HCT116 (cell line): ENCODE results near the gene VIT.

ENCODE experiments used
- CEBPB ChIP-seq: IDR thresholded peaks from 2 replicates; pipeline ENCODE4 v1.6.1; 2012; ENCODE audit warnings: low read depth
- EGR1 ChIP-seq: IDR thresholded peaks from 2 replicates; pipeline ENCODE4 v1.6.1; 2012; ENCODE audit warnings: low read depth
- ELF1 ChIP-seq: IDR thresholded peaks from 2 replicates; pipeline ENCODE4 v1.6.1; 2012; ENCODE audit warnings: low read depth, borderline replicate concordance
- EZH2 ChIP-seq: fragments of 200-600 bp; sonication (generic); IDR thresholded peaks from 2 replicates; pipeline ENCODE4 v1.6.1; 2017; ENCODE audit warnings: antibody characterized with exemption, mixed run types
- FOSL1 ChIP-seq: IDR thresholded peaks from 2 replicates; pipeline ENCODE4 v1.6.1; 2012; ENCODE audit warnings: low read depth
- JUND ChIP-seq: IDR thresholded peaks from 2 replicates; pipeline ENCODE4 v1.6.1; 2012
- POLR2A ChIP-seq: IDR thresholded peaks from 2 replicates; pipeline ENCODE4 v1.7.0; 2011; ENCODE audit warnings: borderline replicate concordance; ENCODE audit not compliant: insufficient read depth, insufficient read length; ENCODE audit errors: extremely low read depth
- POLR2AphosphoS5 ChIP-seq: IDR thresholded peaks from 2 replicates; pipeline ENCODE4 v1.6.1; 2011; ENCODE audit warnings: mild to moderate bottlenecking, low read depth, low read length, moderate library complexity
- SIN3A ChIP-seq: IDR thresholded peaks from 2 replicates; pipeline ENCODE4 v1.6.1; 2012; ENCODE audit warnings: low read depth
- SRF ChIP-seq: IDR thresholded peaks from 2 replicates; pipeline ENCODE4 v1.6.1; 2012; ENCODE audit warnings: low read depth
- TCF7L2 ChIP-seq: IDR thresholded peaks from 2 replicates; pipeline ENCODE4 v1.7.0; 2011; ENCODE audit warnings: borderline replicate concordance, inconsistent platforms; ENCODE audit not compliant: insufficient read depth, insufficient read length; ENCODE audit errors: extremely low read depth
- YY1 ChIP-seq: IDR thresholded peaks from 2 replicates; pipeline ENCODE4 v1.6.1; 2011; ENCODE audit warnings: low read length, low read depth, moderate library complexity, mild to moderate bottlenecking; ENCODE audit not compliant: insufficient replicate concordance; ENCODE audit errors: extremely low read depth
- TF ChIP-seq, protein P1 (sequence below), 3 experiments: fragments of 200-600 bp in 1 of 3; sonication (generic) in 1 of 3; IDR thresholded peaks in 2 of 3; conservative IDR thresholded peaks in 1 of 3; 2 replicates each; pipeline ENCODE4 v1.5.1; 2012 to 2017; ENCODE audit warnings: low read depth in 2 of 3, low read length in 2 of 3, antibody characterized with exemption in 1 of 3, borderline replicate concordance in 1 of 3, control low read depth in 1 of 3, mild to moderate bottlenecking in 1 of 3, mixed read lengths in 1 of 3, mixed run types in 1 of 3, moderate library complexity in 1 of 3; ENCODE audit not compliant: insufficient read depth in 1 of 3
- TF ChIP-seq, protein P2 (sequence below): IDR thresholded peaks from 2 replicates; pipeline ENCODE4 v1.6.1; 2012

DNA sequence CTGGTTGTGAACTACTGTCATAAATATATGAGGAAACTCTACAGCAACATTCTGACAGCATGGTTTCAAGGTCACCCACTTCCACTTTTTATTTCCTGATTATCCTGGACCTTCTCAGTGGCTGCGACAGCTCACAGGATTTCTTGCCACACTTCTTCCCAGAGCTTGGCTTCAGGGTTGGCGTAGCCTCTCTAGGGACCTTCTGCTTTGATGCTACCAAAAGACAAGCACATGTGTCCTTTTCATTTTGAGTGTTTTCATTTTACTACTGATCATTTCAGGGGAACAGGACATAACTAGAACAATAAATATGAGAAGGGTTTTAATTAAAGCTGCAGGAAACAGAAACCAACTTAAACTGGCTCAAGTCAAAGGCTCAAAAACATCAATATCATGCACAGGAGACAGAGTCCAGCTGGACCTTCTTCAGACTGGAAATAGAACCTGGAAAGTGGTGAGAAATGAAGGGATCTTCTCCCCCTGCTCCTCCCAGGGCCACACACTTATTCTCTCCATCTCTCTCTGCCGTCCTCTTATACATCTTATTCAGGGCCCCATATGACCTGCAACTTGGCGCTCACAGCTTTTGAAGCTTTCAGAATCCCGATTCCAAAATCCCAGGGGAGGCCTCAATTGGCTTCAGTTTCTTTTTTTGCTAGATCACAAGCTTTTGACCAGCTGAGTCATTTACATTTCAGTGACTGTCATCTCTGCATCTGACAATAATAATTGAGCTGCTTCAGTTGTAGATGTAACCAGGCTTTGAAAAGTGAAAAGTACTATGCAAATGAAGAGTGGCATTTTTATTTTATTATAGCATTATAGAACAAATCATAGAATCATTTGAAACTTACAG, 9.7 kb downstream of the VIT start:
- TF ChIP-seq, protein P1, sequence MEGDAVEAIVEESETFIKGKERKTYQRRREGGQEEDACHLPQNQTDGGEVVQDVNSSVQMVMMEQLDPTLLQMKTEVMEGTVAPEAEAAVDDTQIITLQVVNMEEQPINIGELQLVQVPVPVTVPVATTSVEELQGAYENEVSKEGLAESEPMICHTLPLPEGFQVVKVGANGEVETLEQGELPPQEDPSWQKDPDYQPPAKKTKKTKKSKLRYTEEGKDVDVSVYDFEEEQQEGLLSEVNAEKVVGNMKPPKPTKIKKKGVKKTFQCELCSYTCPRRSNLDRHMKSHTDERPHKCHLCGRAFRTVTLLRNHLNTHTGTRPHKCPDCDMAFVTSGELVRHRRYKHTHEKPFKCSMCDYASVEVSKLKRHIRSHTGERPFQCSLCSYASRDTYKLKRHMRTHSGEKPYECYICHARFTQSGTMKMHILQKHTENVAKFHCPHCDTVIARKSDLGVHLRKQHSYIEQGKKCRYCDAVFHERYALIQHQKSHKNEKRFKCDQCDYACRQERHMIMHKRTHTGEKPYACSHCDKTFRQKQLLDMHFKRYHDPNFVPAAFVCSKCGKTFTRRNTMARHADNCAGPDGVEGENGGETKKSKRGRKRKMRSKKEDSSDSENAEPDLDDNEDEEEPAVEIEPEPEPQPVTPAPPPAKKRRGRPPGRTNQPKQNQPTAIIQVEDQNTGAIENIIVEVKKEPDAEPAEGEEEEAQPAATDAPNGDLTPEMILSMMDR (IDR thresholded peaks at IDR 0.05 in 2 of 3, conservative IDR thresholded peaks at IDR 0.05 in 1 of 3; ENCODE audit: borderline replicate concordance in 1 of 3, insufficient read depth in 1 of 3, low read depth in 2 of 3, low read length in 2 of 3) = no peak
- TF ChIP-seq YY1 (no peak), POLR2A (no peak), TCF7L2 (no peak), EGR1 (no peak), SIN3A (no peak), FOSL1 (no peak), JUND (no peak), POLR2AphosphoS5 (no peak), ELF1 (no peak), CEBPB (no peak), EZH2 (no peak), SRF (no peak)
- TF ChIP-seq, protein P2, sequence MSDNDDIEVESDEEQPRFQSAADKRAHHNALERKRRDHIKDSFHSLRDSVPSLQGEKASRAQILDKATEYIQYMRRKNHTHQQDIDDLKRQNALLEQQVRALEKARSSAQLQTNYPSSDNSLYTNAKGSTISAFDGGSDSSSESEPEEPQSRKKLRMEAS = no peak
